Measurements from ENCODE around the gene MBNL2.

MBNL2 gene

DNA sequence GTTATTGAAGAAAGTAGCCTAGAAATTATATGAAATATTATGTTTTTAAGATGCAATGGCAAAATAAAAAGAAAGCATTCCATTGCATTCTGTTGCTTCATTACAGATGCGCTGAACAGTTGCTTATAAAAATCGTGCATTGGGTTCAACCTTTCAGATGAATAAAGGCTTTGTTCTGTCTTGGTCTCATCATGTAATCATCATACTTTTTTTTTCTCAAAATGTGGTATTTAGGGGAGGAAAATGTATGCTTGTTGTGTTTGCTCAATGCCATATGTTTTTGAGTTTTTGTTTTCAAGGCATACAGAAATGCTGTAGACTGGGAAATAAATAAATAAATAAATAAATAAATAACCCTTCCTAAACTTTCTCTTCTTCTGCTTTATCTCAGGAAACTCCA is 1.1 kb upstream of the MBNL2 start:
- Histone ChIP-seq H3K79me2 (ENCODE audit: insufficient read depth, low read length) (peaks cover 10% of the 10 kb centered on the region; the same call in 1 of the 2 replicates), H4K20me1 (ENCODE audit: low read depth, low read length) (no peaks in the 10 kb centered on the region), H3K27me3 (ENCODE audit: low read length) (no peaks in the 10 kb centered on the region), H3K4me3 (ENCODE audit: insufficient read depth, low read length, poor library complexity, severe bottlenecking) (no peak overlapping the region), H3F3A (ENCODE audit: insufficient read depth) (no peaks in the 10 kb centered on the region; the same call in 1 of the 2 replicates), H3K9ac (ENCODE audit: low read length) (no peak overlapping the region), H3K9me2 (replicated peaks; ENCODE audit: insufficient read depth, low read length) (no peaks in the 10 kb centered on the region), H3K36me3 (ENCODE audit: low read length) (no peaks in the 10 kb centered on the region), H2AFZ (ENCODE audit: low read depth, low read length, severe bottlenecking) (peak overlapping the region; percentile 96), H3K9me3 (ENCODE audit: insufficient read depth, low read length) (no peaks in the 10 kb centered on the region), H3K27ac (ENCODE audit: low read depth, low read length) (no peak overlapping the region), H3K4me2 (ENCODE audit: low read depth, low read length, poor library complexity, severe bottlenecking) (no peak overlapping the region)
- TF ChIP-seq EZH2phosphoT487 (conservative IDR thresholded peaks at IDR 0.05; ENCODE audit: low read length) = no peak
- TF ChIP-seq, protein P1, sequence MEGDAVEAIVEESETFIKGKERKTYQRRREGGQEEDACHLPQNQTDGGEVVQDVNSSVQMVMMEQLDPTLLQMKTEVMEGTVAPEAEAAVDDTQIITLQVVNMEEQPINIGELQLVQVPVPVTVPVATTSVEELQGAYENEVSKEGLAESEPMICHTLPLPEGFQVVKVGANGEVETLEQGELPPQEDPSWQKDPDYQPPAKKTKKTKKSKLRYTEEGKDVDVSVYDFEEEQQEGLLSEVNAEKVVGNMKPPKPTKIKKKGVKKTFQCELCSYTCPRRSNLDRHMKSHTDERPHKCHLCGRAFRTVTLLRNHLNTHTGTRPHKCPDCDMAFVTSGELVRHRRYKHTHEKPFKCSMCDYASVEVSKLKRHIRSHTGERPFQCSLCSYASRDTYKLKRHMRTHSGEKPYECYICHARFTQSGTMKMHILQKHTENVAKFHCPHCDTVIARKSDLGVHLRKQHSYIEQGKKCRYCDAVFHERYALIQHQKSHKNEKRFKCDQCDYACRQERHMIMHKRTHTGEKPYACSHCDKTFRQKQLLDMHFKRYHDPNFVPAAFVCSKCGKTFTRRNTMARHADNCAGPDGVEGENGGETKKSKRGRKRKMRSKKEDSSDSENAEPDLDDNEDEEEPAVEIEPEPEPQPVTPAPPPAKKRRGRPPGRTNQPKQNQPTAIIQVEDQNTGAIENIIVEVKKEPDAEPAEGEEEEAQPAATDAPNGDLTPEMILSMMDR (IDR thresholded peaks at IDR 0.05; ENCODE audit: insufficient read depth, low read length, poor library complexity, severe bottlenecking) = no peak

DNA sequence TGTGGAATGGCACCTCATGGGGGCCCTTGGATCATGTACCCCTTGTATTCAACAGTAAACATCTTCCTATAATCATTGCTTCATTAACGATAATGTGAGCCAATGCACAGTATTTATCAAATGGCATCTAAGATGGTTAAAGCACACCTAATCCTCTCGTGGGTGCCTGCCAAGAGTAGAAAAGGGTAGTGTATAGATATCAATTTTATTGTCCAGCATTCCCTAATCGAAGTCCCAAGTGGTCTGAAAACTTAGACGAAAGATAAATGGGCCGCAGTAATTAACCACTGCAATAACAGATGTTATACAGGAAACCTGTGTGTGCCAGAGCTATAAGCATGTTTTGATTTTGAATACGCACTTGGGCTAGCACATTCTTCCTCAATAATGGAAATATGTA is 667 bp upstream of the MBNL2 start:
- Histone ChIP-seq H3K4me2 (ENCODE audit: low read depth, low read length, poor library complexity, severe bottlenecking) (peak overlapping the region; percentile 99), H3K4me3 (ENCODE audit: insufficient read depth, low read length, poor library complexity, severe bottlenecking) (peak overlapping the region; percentile 56), H3K79me2 (ENCODE audit: insufficient read depth, low read length) (peaks cover 10% of the 10 kb centered on the region; the same call in 1 of the 2 replicates)

DNA sequence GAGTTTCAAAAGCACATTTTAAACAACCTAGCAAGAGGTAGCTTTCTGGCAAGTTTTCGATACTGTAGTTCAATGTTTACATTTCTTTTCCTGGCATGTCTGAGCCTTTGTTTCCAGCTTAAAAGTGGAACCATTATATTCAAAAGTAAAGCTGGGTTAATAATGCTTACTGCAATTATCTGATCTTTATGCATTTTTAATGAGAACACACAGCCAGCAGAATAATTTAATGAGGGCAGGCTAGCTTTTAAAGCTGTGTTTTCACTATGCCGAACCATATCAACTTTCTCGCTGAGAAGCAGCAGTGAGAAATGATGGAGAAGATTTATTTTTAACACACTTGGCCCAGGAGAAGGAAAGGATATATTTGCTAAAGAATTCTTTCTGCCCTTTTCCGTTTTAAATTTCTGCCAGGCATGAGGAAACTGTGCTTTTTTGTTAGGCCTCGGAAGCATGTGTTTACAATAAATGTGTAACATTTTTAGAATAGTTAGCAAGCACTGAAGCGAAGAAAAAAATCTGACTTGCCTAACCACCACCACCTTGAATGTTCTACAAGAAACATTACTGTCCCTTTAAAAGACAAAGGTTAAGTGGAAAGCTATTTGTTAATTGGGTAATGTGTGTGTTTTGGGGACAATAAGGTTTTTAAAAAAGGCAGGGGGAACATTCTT is 1.0 kb downstream of the MBNL2 start:
- Histone ChIP-seq H2AFZ (ENCODE audit: low read depth, low read length, severe bottlenecking) (peak overlapping the region; percentile 96), H3K79me2 (ENCODE audit: insufficient read depth, low read length) (peaks cover 10% of the 10 kb centered on the region; the same call in 1 of the 2 replicates), H3K36me3 (ENCODE audit: low read length) (no peaks in the 10 kb centered on the region), H3K4me2 (ENCODE audit: low read depth, low read length, poor library complexity, severe bottlenecking) (peak overlapping the region; percentile 99), H3K9ac (ENCODE audit: low read length) (peak overlapping the region; percentile 62), H3K9me3 (ENCODE audit: insufficient read depth, low read length) (no peaks in the 10 kb centered on the region), H3F3A (ENCODE audit: insufficient read depth) (no peaks in the 10 kb centered on the region; the same call in 1 of the 2 replicates), H4K20me1 (ENCODE audit: low read depth, low read length) (no peaks in the 10 kb centered on the region; the same call in 1 of the 2 replicates), H3K4me3 (ENCODE audit: insufficient read depth, low read length, poor library complexity, severe bottlenecking) (peak overlapping the region; percentile 85), H3K27ac (ENCODE audit: low read depth, low read length) (peak overlapping the region; percentile 49), H3K27me3 (ENCODE audit: low read length) (no peaks in the 10 kb centered on the region), H3K9me2 (replicated peaks; ENCODE audit: insufficient read depth, low read length) (no peaks in the 10 kb centered on the region)
- no peak for TF ChIP-seq EZH2phosphoT487 (conservative IDR thresholded peaks at IDR 0.05; ENCODE audit: low read length)
- TF ChIP-seq, protein P1 (IDR thresholded peaks at IDR 0.05; ENCODE audit: insufficient read depth, low read length, poor library complexity, severe bottlenecking) = no peak

More for the DNA sequence above, 667 bp upstream of the MBNL2 start:
- Histone ChIP-seq H2AFZ (ENCODE audit: low read depth, low read length, severe bottlenecking) (peak overlapping the region; percentile 96), H3K9me2 (replicated peaks; ENCODE audit: insufficient read depth, low read length) (no peaks in the 10 kb centered on the region), H4K20me1 (ENCODE audit: low read depth, low read length) (no peaks in the 10 kb centered on the region), H3K9ac (ENCODE audit: low read length) (peak overlapping the region; percentile 62), H3K27me3 (ENCODE audit: low read length) (no peaks in the 10 kb centered on the region), H3K9me3 (ENCODE audit: insufficient read depth, low read length) (no peaks in the 10 kb centered on the region), H3F3A (ENCODE audit: insufficient read depth) (no peaks in the 10 kb centered on the region; the same call in 1 of the 2 replicates), H3K27ac (ENCODE audit: low read depth, low read length) (no peak overlapping the region), H3K36me3 (ENCODE audit: low read length) (no peaks in the 10 kb centered on the region)
- TF ChIP-seq EZH2phosphoT487 (conservative IDR thresholded peaks at IDR 0.05; ENCODE audit: low read length) = no peak
- TF ChIP-seq, protein P1 (IDR thresholded peaks at IDR 0.05; ENCODE audit: insufficient read depth, low read length, poor library complexity, severe bottlenecking) = no peak
